Upper lobe of left lung (tissue), 6 donors: ENCODE data around the gene SAMD4A. TPM values are rescaled to one million over a fixed set of nuclear protein-coding genes. Genes with fewer than 3 reads are reported as not detected.

Experiments
- ATAC-seq, 2 donors: fragments of 200-7000 bp; cut with Tn5 transposase; one replicate each; pipeline ENCODE4 v1.9.1; 2022; ENCODE audit warnings: mild to moderate bottlenecking in 2 of 2, moderate library complexity in 2 of 2; ENCODE audit not compliant: low FRiP score in 2 of 2
- DNase-seq, 2 donors: peaks; one replicate each; pipeline ENCODE4 v3.0.0-alpha.2; 2019 to 2020
- H3K27ac ChIP-seq, 4 donors: fragments of 200-600 bp; sonication (generic); one replicate each; pipeline ENCODE4 v1.5.1; 2016 to 2019
- H3K27me3 ChIP-seq, 4 donors: fragments of 200-600 bp; sonication (generic); one replicate each; pipeline ENCODE4 v1.5.1; 2017 to 2019
- H3K36me3 ChIP-seq, 4 donors: fragments of 200-600 bp; sonication (generic); one replicate each; pipeline ENCODE4 v1.5.1; 2016 to 2019
- H3K4me1 ChIP-seq, 4 donors: fragments of 200-600 bp; sonication (generic); one replicate each; pipeline ENCODE4 v1.5.1; 2018 to 2019
- H3K4me3 ChIP-seq, 4 donors: fragments of 200-600 bp; sonication (generic); one replicate each; pipeline ENCODE4 v1.5.1; 2017 to 2019; ENCODE audit warnings: mild to moderate bottlenecking in 2 of 4, moderate library complexity in 1 of 4
- H3K9me3 ChIP-seq, 4 donors: fragments of 200-600 bp; sonication (generic); one replicate each; pipeline ENCODE4 v1.5.1; 2018 to 2019
- CTCF ChIP-seq, 6 experiments: fragments of 450-650 bp in 4 of 6; fragments of 200-600 bp in 2 of 6; sonication (generic) in 2 of 6; IDR thresholded peaks; one replicate each; pipeline ENCODE4 v1.5.1; 2016 to 2019; ENCODE audit warnings: antibody characterized with exemption in 6 of 6
- EP300 ChIP-seq, 4 donors: sonication (generic); formaldehyde crosslinking; IDR thresholded peaks; one replicate each; pipeline ENCODE4 v1.5.1; 2017; ENCODE audit warnings: antibody characterized with exemption in 4 of 4, control low read depth in 2 of 4
- POLR2A ChIP-seq, 4 donors: fragments of 450-650 bp; IDR thresholded peaks; one replicate each; pipeline ENCODE4 v1.5.1; 2016 to 2017; ENCODE audit warnings: antibody characterized with exemption in 4 of 4, mild to moderate bottlenecking in 2 of 4
- POLR2AphosphoS5 ChIP-seq, 2 donors: sonication (generic); formaldehyde crosslinking; IDR thresholded peaks; one replicate each; pipeline ENCODE4 v1.5.1; 2017; ENCODE audit warnings: antibody characterized with exemption in 2 of 2
- WGBS, 2 donors: methylation state at CpG; one replicate each; pipeline ENCODE4 v1.1.5; 2017 to 2018; 5-methylcytosine and 5-hydroxymethylcytosine counted together
- total RNA-seq, 6 donors: library from RNA; depleted of rRNA in 4 of 6; stranded (reverse); fragments of >200 nt in 4 of 6; gene quantifications; one replicate each; pipeline versions ENCODE4 v1.1.0 to v1.2.1, GENCODE V29; 2016 to 2021
- donor health status: DM: no; HTN: no; CAD: no; lungs with moderate emphysema.
- donor health status: DM: no; HTN: yes; CAD: no; lungs with severe emphysema.

SAMD4A gene
- total RNA-seq, 6 donors from 2014 or later, result 26.0 to 68.3 (median 37.0) TPM

GRCh38 chr14:54642801-54643695 is 76.1 kb downstream of the SAMD4A start:
- Histone ChIP-seq H3K36me3 (no peaks in the 10 kb centered on the region), H3K27me3 (no peaks in the 10 kb centered on the region), H3K4me1 (peaks cover 0 to 3% (median 0%) of the 10 kb centered on the region in 4 donors), H3K4me3 (no peak overlapping the region), H3K27ac (no peak overlapping the region), H3K9me3 (no peaks in the 10 kb centered on the region)
- peak in 1 of 2 donors; percentile 32 for ATAC-seq
- 57 to 59% methylated on average over 9 of the region's 9 CpGs for WGBS, 2 donors
- DNase-seq, result no peak
- no peak for TF ChIP-seq EP300 (IDR thresholded peaks at IDR 0.05)
- no peak for TF ChIP-seq POLR2A (IDR thresholded peaks at IDR 0.05)
- TF ChIP-seq CTCF (IDR thresholded peaks at IDR 0.05), result no peak
- no peak for TF ChIP-seq POLR2AphosphoS5 (IDR thresholded peaks at IDR 0.05)

DNA sequence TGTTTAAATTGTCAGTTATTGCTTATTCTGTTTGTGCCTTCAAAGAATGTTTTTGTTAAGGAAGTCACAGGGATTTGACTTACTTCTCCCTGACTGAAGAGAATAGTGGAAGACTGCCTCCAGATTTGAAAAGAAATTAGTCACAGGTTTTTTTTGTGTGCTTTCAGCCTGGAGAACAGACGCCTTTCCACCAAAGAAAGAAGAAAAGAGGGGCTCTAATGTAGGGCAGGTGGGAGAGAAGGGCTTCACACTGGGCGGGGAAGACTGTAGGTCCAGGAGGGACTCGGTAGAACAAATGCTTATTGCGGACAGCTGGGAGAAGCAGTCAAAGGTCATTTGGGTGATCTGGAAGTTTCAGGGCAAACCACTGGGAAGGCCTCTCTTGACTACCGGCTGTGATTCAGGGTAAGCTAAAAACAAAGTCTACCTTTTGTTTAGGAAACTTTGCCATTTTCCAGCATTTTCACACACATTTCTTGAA is 76.8 kb downstream of the SAMD4A start:
- ATAC-seq (no peak), DNase-seq (no peak)
- Histone ChIP-seq H3K27ac (no peak overlapping the region), H3K9me3 (no peaks in the 10 kb centered on the region), H3K4me3 (no peak overlapping the region), H3K36me3 (no peaks in the 10 kb centered on the region), H3K27me3 (no peaks in the 10 kb centered on the region), H3K4me1 (peaks cover 0 to 3% (median 0%) of the 10 kb centered on the region in 4 donors)
- WGBS, 2 donors, result 85 to 88% methylated on average over 5 of the region's 5 CpGs
- TF ChIP-seq POLR2AphosphoS5 (IDR thresholded peaks at IDR 0.05) (no peak), EP300 (IDR thresholded peaks at IDR 0.05) (no peak), CTCF (IDR thresholded peaks at IDR 0.05) (no peak), POLR2A (IDR thresholded peaks at IDR 0.05) (no peak)

DNA sequence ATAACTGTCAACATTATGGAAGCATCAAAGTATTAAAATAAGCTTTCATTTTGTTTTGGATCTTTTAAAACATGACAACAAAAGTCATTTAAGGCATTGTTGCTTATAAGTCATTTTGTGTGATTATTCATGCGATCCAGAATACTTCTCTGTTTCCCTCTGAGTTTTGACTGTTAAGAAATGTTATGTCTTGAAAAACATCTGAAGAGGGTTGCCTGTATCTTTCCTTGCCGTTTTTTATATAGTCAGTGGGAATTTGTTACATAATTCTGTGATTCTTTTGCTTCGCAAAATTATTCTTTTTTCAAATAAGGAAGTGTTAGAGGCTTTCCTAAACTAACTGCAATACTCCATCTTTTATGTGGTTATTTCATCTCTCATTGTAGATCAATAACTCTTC is 78.7 kb downstream of the SAMD4A start:
- DNase-seq (no peak), ATAC-seq (no peak)
- Histone ChIP-seq H3K9me3 (no peaks in the 10 kb centered on the region), H3K4me3 (no peak overlapping the region), H3K27ac (no peak overlapping the region), H3K27me3 (no peaks in the 10 kb centered on the region), H3K36me3 (no peaks in the 10 kb centered on the region), H3K4me1 (peaks cover 3 to 18% (median 14%) of the 10 kb centered on the region in 4 donors)
- WGBS, 2 donors, result 69 to 83% methylated on average over 3 of the region's 3 CpGs
- TF ChIP-seq EP300 (IDR thresholded peaks at IDR 0.05) (no peak), CTCF (IDR thresholded peaks at IDR 0.05) (no peak), POLR2A (IDR thresholded peaks at IDR 0.05) (no peak), POLR2AphosphoS5 (IDR thresholded peaks at IDR 0.05) (no peak)

DNA sequence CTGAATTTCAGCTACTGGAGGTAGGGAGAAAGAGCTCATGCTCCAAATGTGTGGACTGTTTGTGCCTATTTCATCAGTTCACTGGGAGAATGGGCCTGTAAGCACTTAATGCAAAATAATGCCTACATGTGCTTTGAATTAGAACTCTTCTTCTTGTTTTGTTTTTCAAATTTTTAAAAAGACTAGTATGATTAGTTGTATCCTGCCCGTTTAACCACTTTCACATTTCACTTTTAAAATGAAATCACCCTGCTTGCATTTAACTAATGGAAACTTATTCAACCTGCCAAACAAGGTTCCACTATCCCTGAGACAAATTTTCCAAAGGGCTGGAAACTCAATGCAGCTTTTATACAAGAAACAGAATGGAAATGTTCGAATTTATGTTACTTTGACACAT is 79.7 kb downstream of the SAMD4A start:
- Histone ChIP-seq H3K27me3 (no peaks in the 10 kb centered on the region), H3K9me3 (no peaks in the 10 kb centered on the region), H3K4me3 (no peak overlapping the region), H3K27ac (no peak overlapping the region), H3K4me1 (peaks cover 11 to 28% (median 23%) of the 10 kb centered on the region in 4 donors), H3K36me3 (no peaks in the 10 kb centered on the region)
- no peak for TF ChIP-seq POLR2AphosphoS5 (IDR thresholded peaks at IDR 0.05)
- no peak for TF ChIP-seq EP300 (IDR thresholded peaks at IDR 0.05)
- no peak for TF ChIP-seq POLR2A (IDR thresholded peaks at IDR 0.05)
- no peak for TF ChIP-seq CTCF (IDR thresholded peaks at IDR 0.05)
- ATAC-seq (no peak), DNase-seq (no peak)
- 78 to 79% methylated on average over 2 of the region's 2 CpGs for WGBS, 2 donors
